A549 (cell line): ENCODE data around the gene TMEM235. TPM values are rescaled to one million over a fixed set of nuclear protein-coding genes. Genes with fewer than 3 reads are reported as not detected.
A peak's percentile ranks its signal among the peaks of the same experiment; 100 is the strongest.

Experiments
- ATAC-seq, 2 experiments: fragments of 200-7000 bp in 1 of 2; fragments of >200 bp in 1 of 2; cut with Nextera tagmentation in 1 of 2; cut with Tn5 transposase in 1 of 2; 3 replicates each; pipeline versions ENCODE4 v1.8.0 to v1.9.1; 2018 to 2020; ENCODE audit warnings: mild to moderate bottlenecking in 1 of 2, moderate library complexity in 1 of 2
- CTCF ChIA-PET: fragments of 300-600 bp; sonication (Branson Sonifier 250); formaldehyde crosslinking; extraction: SDS; loops from one replicate; lab custom pipeline; 2021; ENCODE audit warnings: antibody characterized with exemption, inconsistent platforms; lab: Yijun Ruan, JAX
- POLR2A ChIA-PET: fragments of 350-600 bp; formaldehyde crosslinking; extraction: SDS; loops from one replicate; lab custom pipeline; 2021; ENCODE audit warnings: antibody characterized with exemption, inconsistent platforms; lab: Yijun Ruan, JAX
- DNase-seq, 2 experiments: peaks; one replicate each; pipeline versions ENCODE4 v3.0.0 to v3.0.0-alpha.2; 2011 to 2016; ENCODE audit warnings: low read depth in 1 of 2, low spot score in 1 of 2
- FAIRE-seq: peaks from 2 replicates; lab custom pipeline; 2011; peaks lifted over from hg19 to GRCh38; lab: Jason Lieb, UNC
- H3K27ac ChIP-seq, 2 experiments: fragments of >200 bp; sonication (Bioruptor Twin); formaldehyde crosslinking; 3 replicates each; pipeline ENCODE4 v1.5.1; 2016 to 2017
- H3K4me1 ChIP-seq: fragments of >200 bp; sonication (Bioruptor Twin); formaldehyde crosslinking; 3 replicates; pipeline ENCODE4 v1.6.1; 2016
- H3K4me2 ChIP-seq: fragments of >200 bp; sonication (Bioruptor Twin); formaldehyde crosslinking; 3 replicates; pipeline ENCODE4 v1.6.1; 2016
- H3K4me3 ChIP-seq: fragments of >200 bp; sonication (Bioruptor Twin); formaldehyde crosslinking; 3 replicates; pipeline ENCODE4 v1.5.1; 2016
- H3K9me3 ChIP-seq: fragments of >200 bp; sonication (Bioruptor Twin); formaldehyde crosslinking; 3 replicates; pipeline ENCODE4 v1.6.1; 2016
- ATOH8 ChIP-seq: fragments of 250-450 bp; sonication (Bioruptor Pico); IDR thresholded peaks from 2 replicates; pipeline ENCODE4 v1.5.0; 2020; ENCODE audit warnings: low read depth, mild to moderate bottlenecking, moderate library complexity
- BHLHE40 ChIP-seq: IDR thresholded peaks from 2 replicates; pipeline ENCODE4 v1.6.1; 2012; ENCODE audit warnings: low read depth, low read length, inconsistent platforms
- CBX8 ChIP-seq: fragments of 200-600 bp; sonication (generic); IDR thresholded peaks from 2 replicates; pipeline ENCODE4 v1.6.1; 2016
- CTCF ChIP-seq: fragments of >200 bp; sonication (Bioruptor Twin); formaldehyde crosslinking; IDR thresholded peaks from 3 replicates; pipeline ENCODE4 v1.5.1; 2016
- EHMT2 ChIP-seq: fragments of 200-600 bp; sonication (generic); IDR thresholded peaks from 2 replicates; pipeline ENCODE4 v1.6.1; 2016; ENCODE audit warnings: antibody characterized with exemption, low read depth, mild to moderate bottlenecking, moderate library complexity
- FOXS1 ChIP-seq: fragments of 250-450 bp; sonication (Bioruptor Pico); IDR thresholded peaks from 2 replicates; pipeline ENCODE4 v1.5.0; 2020; ENCODE audit warnings: mild to moderate bottlenecking, moderate library complexity
- HEYL ChIP-seq: fragments of 250-450 bp; sonication (Bioruptor Pico); IDR thresholded peaks from 2 replicates; pipeline ENCODE4 v1.8.0; 2021; ENCODE audit warnings: mild to moderate bottlenecking, moderate library complexity
- HOXA7 ChIP-seq: fragments of 250-450 bp; sonication (Bioruptor Pico); IDR thresholded peaks from 2 replicates; pipeline ENCODE4 v1.5.0; 2020; ENCODE audit warnings: mild to moderate bottlenecking, moderate library complexity
- HOXB13 ChIP-seq: fragments of 250-450 bp; sonication (Bioruptor Pico); IDR thresholded peaks from 2 replicates; pipeline ENCODE4 v1.5.0; 2020; ENCODE audit warnings: low read depth, mild to moderate bottlenecking, moderate library complexity
- HOXB5 ChIP-seq: fragments of 250-450 bp; sonication (Bioruptor Pico); IDR thresholded peaks from 2 replicates; pipeline ENCODE4 v1.5.0; 2020; ENCODE audit warnings: mild to moderate bottlenecking, moderate library complexity
- JUNB ChIP-seq: fragments of >200 bp; sonication (Bioruptor Twin); formaldehyde crosslinking; IDR thresholded peaks from 2 replicates; pipeline ENCODE4 v1.6.1; 2016
- MAFK ChIP-seq: fragments of 450-650 bp; IDR thresholded peaks from 2 replicates; pipeline ENCODE4 v1.6.1; 2014; ENCODE audit not compliant: partially characterized antibody
- MAX ChIP-seq: IDR thresholded peaks from 2 replicates; pipeline ENCODE4 v1.6.1; 2012
- NPAS2 ChIP-seq: fragments of 250-450 bp; sonication (Bioruptor Pico); IDR thresholded peaks from 2 replicates; pipeline ENCODE4 v1.8.0; 2022; ENCODE audit warnings: mild to moderate bottlenecking, moderate library complexity, borderline replicate concordance
- NR3C1 ChIP-seq: fragments of >200 bp; sonication (Bioruptor Twin); formaldehyde crosslinking; IDR thresholded peaks from 3 replicates; pipeline ENCODE4 v1.6.1; 2017
- PBX3 ChIP-seq: IDR thresholded peaks from 2 replicates; pipeline ENCODE4 v1.6.1; 2012
- RCOR1 ChIP-seq: fragments of 150-350 bp; IDR thresholded peaks from 2 replicates; pipeline ENCODE4 v1.6.1; 2014; ENCODE audit warnings: antibody characterized with exemption, low read length, low read depth
- RFX5 ChIP-seq: fragments of 450-650 bp; IDR thresholded peaks from 2 replicates; pipeline ENCODE4 v1.7.1; 2014; ENCODE audit warnings: antibody characterized with exemption, mild to moderate bottlenecking, moderate library complexity
- SREBF2 ChIP-seq: fragments of 450-650 bp; IDR thresholded peaks from 2 replicates; pipeline ENCODE4 v1.6.1; 2014; ENCODE audit warnings: mild to moderate bottlenecking, moderate library complexity
- ZSCAN20 ChIP-seq: fragments of 250-450 bp; sonication (Bioruptor Pico); IDR thresholded peaks from 2 replicates; pipeline ENCODE4 v1.8.0; 2022; ENCODE audit warnings: mild to moderate bottlenecking, moderate library complexity
- WGBS: methylation state at CpG from one replicate; pipeline ENCODE4 v1.1.6; 2017; ENCODE audit errors: missing lambda C conversion rate; 5-methylcytosine and 5-hydroxymethylcytosine counted together
- polyA minus RNA-seq: library from RNA; depleted of rRNA, polyadenylated mRNA; stranded (reverse); fragments of >200 nt; gene quantifications from 2 replicates; pipeline ENCODE4 v1.2.3, GENCODE V29; 2011; rRNA and poly(A)+ RNA removed
- polyA plus RNA-seq, 4 experiments: library from polyadenylated mRNA; depleted of rRNA in 3 of 4; stranded (reverse); fragments of >200 nt; fragmentation: RNase III in 1 of 4; extraction: RNeasy Plus Mini Kit Qiagen cat#74134 plus additional on column Dnase treatment in 1 of 4; gene quantifications; 2 replicates in 3 of 4; 3 replicates in 1 of 4; pipeline ENCODE4 v1.2.3, GENCODE V29; 2011 to 2017
- TF ChIP-seq, protein P1 (sequence below): fragments of >200 bp; sonication (Bioruptor Twin); formaldehyde crosslinking; IDR thresholded peaks from 3 replicates; pipeline ENCODE4 v1.6.1; 2016

TMEM235 gene
- polyA plus RNA-seq (2011; rRNA removed) (not detected in 2 replicates), polyA plus RNA-seq (2017; fragmentation: RNase III; extraction: RNeasy Plus Mini Kit Qiagen cat#74134 plus additional on column Dnase treatment) (not detected in 3 replicates), polyA minus RNA-seq (not detected in 2 replicates)
- polyA plus RNA-seq (2012; cell fraction: cytosol; rRNA removed): not detected in 2 replicates
- polyA plus RNA-seq (2012; cell fraction: nucleus; rRNA removed): 0.02 and 0.18 TPM in 2 replicates

GRCh38 chr17:78230996-78231935, at the start of gene TMEM235:
TSS of gene TMEM235 (plus strand) at chr17:78231631. CDS start at chr17:78232024, 393 bp downstream.
- 60% methylated on average over 28 of the region's 52 CpGs for WGBS
- ATAC-seq: peak; percentile 24 to 39; a peak in 4 of 6 replicates
- H3K27ac ChIP-seq: peak within 1 kb of the TSS in 1 of 2 experiments; percentile 61; a peak in 2 of 6 replicates
- DNase-seq: no peak
- no peak for TF ChIP-seq FOXS1 (CRISPR knock-in tag)
- TF ChIP-seq RCOR1: no peak
- no peak for TF ChIP-seq ZSCAN20
- TF ChIP-seq EHMT2: no peak
- TF ChIP-seq HEYL: no peak
- no peak for TF ChIP-seq ATOH8 (CRISPR knock-in tag)
- no peak for TF ChIP-seq SREBF2
- peak within 1 kb of the TSS; percentile 76 for H3K4me2 ChIP-seq
- ChIA-PET POLR2A (no interaction called here), CTCF (interaction anchor here (1.1 to 17.1 kb wide), 3 partner anchors 8 to 21 kb away, joined by 3 to 150 read pairs (median 10); no protein-coding TSS in a partner anchor)
- no peaks in the 10 kb centered on the region for H3K9me3 ChIP-seq
- peak within 1 kb of the TSS; percentile 35; the same call in 2 of the 3 replicates for H3K4me3 ChIP-seq
- H3K4me1 ChIP-seq: no peaks in the 10 kb centered on the region; the same call in 2 of the 3 replicates
- no peak for FAIRE-seq

DNA sequence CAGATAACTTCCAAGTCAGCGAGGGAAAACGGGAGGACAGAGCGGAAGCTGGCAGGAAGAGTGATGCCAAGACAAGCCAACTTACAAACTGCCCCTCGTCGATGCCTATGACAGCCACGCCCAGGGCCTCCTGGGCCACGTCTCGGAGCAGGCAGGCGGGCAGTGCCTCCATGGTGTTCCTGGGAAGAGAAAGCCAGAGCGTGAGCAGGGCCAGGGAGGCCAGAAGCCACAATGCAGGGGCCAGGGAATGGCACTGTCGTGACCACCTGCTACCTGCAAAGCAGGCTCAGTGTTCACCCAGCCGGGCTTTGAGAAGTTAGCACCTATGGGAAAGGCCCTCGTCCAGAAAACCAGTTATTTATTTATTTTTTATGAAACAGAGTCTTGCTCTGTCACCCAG, 48.9 kb upstream of the TMEM235 start:
- Histone ChIP-seq H3K4me1 (peaks cover 31% of the 10 kb centered on the region), H3K27ac (no peak overlapping the region), H3K4me3 (no peak overlapping the region), H3K4me2 (no peak overlapping the region), H3K9me3 (no peaks in the 10 kb centered on the region)
- ChIA-PET CTCF (interaction anchor here (1.0 to 7.2 kb wide), 10 partner anchors 8 to 98 kb away, joined by 3 to 105 read pairs (median 4); no protein-coding TSS in a partner anchor), POLR2A (no interaction called here)
- TF ChIP-seq NPAS2 (CRISPR knock-in tag) (no peak), HEYL (no peak), PBX3 (no peak), NR3C1 (no peak), CTCF (no peak), HOXB5 (CRISPR knock-in tag) (no peak), MAFK (no peak), CBX8 (no peak), RFX5 (no peak), JUNB (no peak), ATOH8 (CRISPR knock-in tag) (no peak), BHLHE40 (no peak), MAX (no peak), HOXB13 (CRISPR knock-in tag) (no peak), HOXA7 (CRISPR knock-in tag) (no peak)
- TF ChIP-seq, protein P1, sequence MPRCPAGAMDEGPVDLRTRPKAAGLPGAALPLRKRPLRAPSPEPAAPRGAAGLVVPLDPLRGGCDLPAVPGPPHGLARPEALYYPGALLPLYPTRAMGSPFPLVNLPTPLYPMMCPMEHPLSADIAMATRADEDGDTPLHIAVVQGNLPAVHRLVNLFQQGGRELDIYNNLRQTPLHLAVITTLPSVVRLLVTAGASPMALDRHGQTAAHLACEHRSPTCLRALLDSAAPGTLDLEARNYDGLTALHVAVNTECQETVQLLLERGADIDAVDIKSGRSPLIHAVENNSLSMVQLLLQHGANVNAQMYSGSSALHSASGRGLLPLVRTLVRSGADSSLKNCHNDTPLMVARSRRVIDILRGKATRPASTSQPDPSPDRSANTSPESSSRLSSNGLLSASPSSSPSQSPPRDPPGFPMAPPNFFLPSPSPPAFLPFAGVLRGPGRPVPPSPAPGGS: no peak
- 92% methylated on average over 13 of the region's 13 CpGs for WGBS
- DNase-seq (no peak), FAIRE-seq (no peak), ATAC-seq (no peak)
